Measurements from ENCODE around the gene GTF2F2. TPM values are rescaled to one million over a fixed set of nuclear protein-coding genes. Genes with fewer than 3 reads are reported as not detected.
A peak's percentile ranks its signal among the peaks of the same experiment; 100 is the strongest.

Gene GTF2F2
- total RNA-seq, 6 donors from 2014 or later: 10.2 to 29.3 (median 18.2) TPM

DNA sequence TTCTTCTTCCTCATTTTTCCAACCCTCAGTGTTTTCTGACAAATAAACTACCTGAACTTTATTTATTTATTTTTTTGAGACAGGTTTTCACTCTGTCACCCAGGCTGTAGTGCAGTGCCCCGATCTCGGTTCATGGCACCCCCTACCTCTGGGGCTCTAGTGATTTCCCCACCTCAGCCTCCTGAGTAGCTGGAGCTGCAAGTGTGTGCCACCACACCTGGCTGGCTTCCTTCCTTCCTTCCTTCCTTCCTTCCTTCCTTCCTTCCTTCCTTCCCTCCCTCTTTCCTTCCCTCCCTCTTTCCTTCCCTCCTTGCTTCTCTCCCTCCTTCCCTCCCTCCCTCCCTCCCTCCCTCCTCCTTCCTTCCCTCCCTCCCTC is 48.2 kb downstream of the GTF2F2 start:
- no peak overlapping the region for H3K4me3 ChIP-seq
- H3K36me3 ChIP-seq: peaks cover 0 to 5% (median 2%) of the 10 kb centered on the region in 4 donors
- H3K27ac ChIP-seq: peak overlapping the region in 3 of 4 donors; percentile 53 to 76 (median 64)
- no peak for DNase-seq
- TF ChIP-seq POLR2AphosphoS5 (IDR thresholded peaks at IDR 0.05): no peak
- TF ChIP-seq, protein P1, sequence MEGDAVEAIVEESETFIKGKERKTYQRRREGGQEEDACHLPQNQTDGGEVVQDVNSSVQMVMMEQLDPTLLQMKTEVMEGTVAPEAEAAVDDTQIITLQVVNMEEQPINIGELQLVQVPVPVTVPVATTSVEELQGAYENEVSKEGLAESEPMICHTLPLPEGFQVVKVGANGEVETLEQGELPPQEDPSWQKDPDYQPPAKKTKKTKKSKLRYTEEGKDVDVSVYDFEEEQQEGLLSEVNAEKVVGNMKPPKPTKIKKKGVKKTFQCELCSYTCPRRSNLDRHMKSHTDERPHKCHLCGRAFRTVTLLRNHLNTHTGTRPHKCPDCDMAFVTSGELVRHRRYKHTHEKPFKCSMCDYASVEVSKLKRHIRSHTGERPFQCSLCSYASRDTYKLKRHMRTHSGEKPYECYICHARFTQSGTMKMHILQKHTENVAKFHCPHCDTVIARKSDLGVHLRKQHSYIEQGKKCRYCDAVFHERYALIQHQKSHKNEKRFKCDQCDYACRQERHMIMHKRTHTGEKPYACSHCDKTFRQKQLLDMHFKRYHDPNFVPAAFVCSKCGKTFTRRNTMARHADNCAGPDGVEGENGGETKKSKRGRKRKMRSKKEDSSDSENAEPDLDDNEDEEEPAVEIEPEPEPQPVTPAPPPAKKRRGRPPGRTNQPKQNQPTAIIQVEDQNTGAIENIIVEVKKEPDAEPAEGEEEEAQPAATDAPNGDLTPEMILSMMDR (IDR thresholded peaks at IDR 0.05): no peak
- TF ChIP-seq EP300 (IDR thresholded peaks at IDR 0.05): no peak
- TF ChIP-seq POLR2A (IDR thresholded peaks at IDR 0.05): no peak
- H3K27me3 ChIP-seq: no peaks in the 10 kb centered on the region
- no peaks in the 10 kb centered on the region for H3K9me3 ChIP-seq
- 82 to 100% methylated on average over 2 of the region's 2 CpGs for WGBS, 2 donors
- peaks cover 0 to 5% (median 0%) of the 10 kb centered on the region in 4 donors for H3K4me1 ChIP-seq
- peak in 1 of 2 donors; percentile 67 for ATAC-seq (ENCODE audit: low FRiP score in 2 of 2)

DNA sequence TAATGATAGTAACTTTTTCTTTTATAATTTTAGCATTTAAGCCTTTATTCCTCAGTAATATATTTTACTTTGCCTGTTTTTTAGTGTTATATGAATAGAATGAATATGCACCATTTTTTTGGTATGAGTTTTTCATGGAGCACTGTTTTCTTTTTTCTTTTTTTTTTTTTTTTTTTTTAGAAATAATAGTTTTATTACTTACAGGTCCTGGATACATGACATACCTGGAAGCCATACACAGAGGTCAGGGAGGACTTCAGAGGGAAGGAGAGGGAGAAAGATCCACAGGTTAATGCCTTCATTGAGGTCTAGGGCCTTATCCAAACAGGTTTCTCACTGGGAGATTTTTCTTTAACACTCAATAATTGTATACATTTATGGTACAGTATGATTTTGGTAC is 54.2 kb downstream of the GTF2F2 start:
- Histone ChIP-seq H3K27me3 (no peaks in the 10 kb centered on the region), H3K9me3 (no peaks in the 10 kb centered on the region), H3K36me3 (no peaks in the 10 kb centered on the region), H3K27ac (no peak overlapping the region), H3K4me3 (no peak overlapping the region), H3K4me1 (no peaks in the 10 kb centered on the region)
- ATAC-seq (ENCODE audit: low FRiP score in 2 of 2) (no peak), DNase-seq (no peak)
- TF ChIP-seq EP300 (IDR thresholded peaks at IDR 0.05) (no peak), POLR2AphosphoS5 (IDR thresholded peaks at IDR 0.05) (no peak), POLR2A (IDR thresholded peaks at IDR 0.05) (no peak)
- TF ChIP-seq, protein P1 (IDR thresholded peaks at IDR 0.05): no peak

DNA sequence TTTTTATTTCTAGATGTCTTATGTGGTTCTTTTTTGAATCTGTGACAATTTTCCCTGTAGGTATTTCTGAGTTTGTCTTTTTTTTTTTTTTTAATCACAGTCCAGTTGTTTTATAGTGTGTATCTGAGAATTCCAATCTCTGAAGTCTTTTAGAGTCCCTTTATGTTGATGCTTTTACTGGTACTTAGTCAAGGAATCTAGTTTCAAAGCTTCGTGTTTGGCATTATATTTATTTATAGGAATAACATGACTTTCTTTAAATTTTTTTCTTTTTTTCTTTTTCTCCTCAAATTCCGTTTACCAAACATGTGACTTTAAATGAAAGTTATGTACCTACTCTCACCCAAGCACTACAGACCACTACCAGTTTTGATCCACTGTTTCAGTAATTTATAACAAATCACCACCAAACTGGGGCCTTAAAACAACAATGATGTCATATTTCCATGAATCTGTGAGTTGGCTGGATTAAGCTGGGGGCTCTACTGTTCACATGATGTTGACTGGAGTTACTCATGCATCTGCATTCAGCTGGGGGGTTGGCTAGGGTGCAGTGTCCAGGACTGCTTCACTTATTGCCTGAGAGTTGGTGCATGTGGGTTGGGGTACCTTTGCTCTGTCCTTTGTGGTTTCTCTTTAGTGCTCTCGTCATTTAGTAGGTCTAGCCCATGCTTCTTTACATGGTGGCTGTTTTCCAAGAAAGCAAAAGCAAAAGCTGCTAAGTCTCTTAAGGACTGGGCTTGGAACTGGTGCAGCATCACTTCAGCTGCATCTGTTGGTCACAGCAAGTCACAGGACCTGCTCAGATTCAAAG is 58.2 kb downstream of the GTF2F2 start:
- Histone ChIP-seq H3K9me3 (no peaks in the 10 kb centered on the region), H3K4me3 (no peak overlapping the region), H3K27me3 (no peaks in the 10 kb centered on the region), H3K27ac (no peak overlapping the region), H3K36me3 (no peaks in the 10 kb centered on the region), H3K4me1 (no peaks in the 10 kb centered on the region)
- TF ChIP-seq EP300 (IDR thresholded peaks at IDR 0.05): no peak
- no peak for DNase-seq
- 83 to 86% methylated on average over 3 of the region's 3 CpGs for WGBS, 2 donors
- no peak for ATAC-seq (ENCODE audit: low FRiP score in 2 of 2)

DNA sequence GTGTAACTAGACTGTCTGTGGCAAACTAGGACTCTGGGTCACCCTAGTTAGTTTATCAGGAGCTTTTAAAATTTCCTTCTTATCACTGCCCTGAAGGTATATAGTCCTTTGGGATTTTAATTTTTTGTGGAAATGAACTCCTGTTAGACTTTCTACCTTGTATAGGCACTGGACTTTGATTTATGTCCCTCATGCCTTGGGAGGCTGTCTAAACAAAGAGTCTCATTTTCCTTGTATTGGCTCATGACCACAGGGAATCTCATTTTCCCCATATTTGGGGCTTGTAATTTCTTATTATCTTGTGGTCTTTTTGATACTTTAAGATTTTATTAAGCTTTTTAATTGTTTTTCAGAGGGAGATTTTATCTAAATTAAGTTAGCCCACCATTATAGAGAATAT is 59.1 kb downstream of the GTF2F2 start:
- TF ChIP-seq POLR2AphosphoS5 (IDR thresholded peaks at IDR 0.05) (no peak), POLR2A (IDR thresholded peaks at IDR 0.05) (no peak), EP300 (IDR thresholded peaks at IDR 0.05) (no peak)
- TF ChIP-seq, protein P1 (IDR thresholded peaks at IDR 0.05): no peak
- ATAC-seq (ENCODE audit: low FRiP score in 2 of 2): no peak
- no peak for DNase-seq

DNA sequence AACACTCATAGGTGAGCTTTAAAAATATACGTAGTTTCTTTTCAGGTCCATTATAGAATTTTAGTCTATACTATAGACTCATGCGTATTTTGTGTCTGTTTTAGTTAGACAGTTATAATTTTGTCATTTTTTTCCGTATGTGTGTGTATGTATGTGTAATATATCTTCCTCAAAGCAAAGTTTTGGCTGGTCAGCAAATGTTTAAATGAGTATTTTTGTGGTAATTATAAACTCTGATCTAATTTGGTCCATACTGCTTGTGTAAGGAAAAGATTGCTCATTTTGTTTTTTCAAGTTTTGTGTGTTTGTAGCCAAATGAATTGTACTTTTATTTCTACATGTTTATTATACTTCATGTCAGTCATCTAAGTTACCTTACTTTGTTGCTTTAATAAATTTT is 60.0 kb downstream of the GTF2F2 start:
- Histone ChIP-seq H3K4me3 (no peak overlapping the region), H3K9me3 (no peaks in the 10 kb centered on the region), H3K36me3 (peaks cover 0 to 3% (median 0%) of the 10 kb centered on the region in 4 donors), H3K27ac (no peak overlapping the region), H3K27me3 (no peaks in the 10 kb centered on the region), H3K4me1 (no peaks in the 10 kb centered on the region)
- DNase-seq (no peak), ATAC-seq (ENCODE audit: low FRiP score in 2 of 2) (no peak)
- WGBS, 2 donors: 90 to 94% methylated on average over 3 of the region's 3 CpGs
- no peak for TF ChIP-seq POLR2AphosphoS5 (IDR thresholded peaks at IDR 0.05)
- no peak for TF ChIP-seq EP300 (IDR thresholded peaks at IDR 0.05)
- TF ChIP-seq POLR2A (IDR thresholded peaks at IDR 0.05): no peak
- TF ChIP-seq, protein P1 (IDR thresholded peaks at IDR 0.05): no peak

More for the DNA sequence above, 59.1 kb downstream of the GTF2F2 start:
- Histone ChIP-seq H3K27me3 (no peaks in the 10 kb centered on the region), H3K36me3 (no peaks in the 10 kb centered on the region), H3K4me1 (no peaks in the 10 kb centered on the region), H3K27ac (no peak overlapping the region), H3K4me3 (no peak overlapping the region), H3K9me3 (no peaks in the 10 kb centered on the region)

Data from upper lobe of left lung (tissue), 6 donors.